Measurements from ENCODE around the gene ROR2.

Gene ROR2

GRCh38 chr9:91726406-91727100 is 223.5 kb downstream of the ROR2 start:
- no peak overlapping the region for H3K4me3 ChIP-seq (ENCODE audit: low read depth, low read length)

GRCh38 chr9:91725651-91726050 is 224.4 kb downstream of the ROR2 start:
- H3K4me3 ChIP-seq (ENCODE audit: low read depth, low read length) = no peak overlapping the region

DNA sequence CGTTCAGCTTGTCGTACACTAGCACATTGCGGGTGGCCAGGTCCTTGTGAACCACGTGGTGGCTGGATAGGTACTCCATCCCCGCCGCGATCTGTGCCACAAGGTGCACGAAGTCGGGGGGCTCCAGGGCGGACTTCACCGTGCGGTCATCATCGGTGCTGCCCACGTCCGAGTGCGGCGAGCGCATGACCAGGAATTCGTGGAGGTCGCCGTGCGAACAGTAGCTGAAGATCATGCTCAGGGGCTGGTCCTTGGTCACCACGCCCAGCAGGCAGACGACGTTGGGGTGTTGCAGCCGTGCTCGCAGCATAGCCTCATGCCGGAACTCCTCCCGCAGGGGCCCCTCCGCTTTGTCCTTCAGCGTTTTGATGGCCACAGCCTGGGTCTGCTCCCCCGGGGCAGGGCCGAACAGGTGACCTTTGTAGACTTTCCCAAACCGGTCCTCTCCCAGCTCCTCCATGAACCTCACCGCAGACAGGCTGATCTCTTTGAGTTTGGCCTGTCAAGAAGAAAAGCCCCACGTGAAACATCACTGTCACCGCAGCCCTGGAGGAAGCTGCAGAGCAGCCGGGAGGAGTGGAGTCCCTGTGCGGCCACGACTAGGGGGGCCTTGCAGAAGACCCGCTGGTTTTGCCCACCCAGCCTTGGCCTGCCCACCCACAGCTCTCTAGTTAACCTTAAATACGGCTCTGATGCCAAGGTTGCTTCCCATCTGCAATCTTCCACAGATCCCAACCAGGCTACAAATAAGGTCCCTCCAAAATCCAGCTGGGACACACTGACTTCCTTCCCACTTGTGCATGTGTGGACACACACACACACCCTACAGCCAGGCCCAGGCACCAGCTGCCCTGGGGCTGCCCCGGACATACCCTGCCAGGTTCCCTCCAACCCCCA is 225.2 kb downstream of the ROR2 start:
- no peak overlapping the region for H3K4me3 ChIP-seq (ENCODE audit: low read depth, low read length)

GRCh38 chr9:91724068-91724440 is 226.0 kb downstream of the ROR2 start:
- no peak overlapping the region for H3K4me3 ChIP-seq (ENCODE audit: low read depth, low read length)

DNA sequence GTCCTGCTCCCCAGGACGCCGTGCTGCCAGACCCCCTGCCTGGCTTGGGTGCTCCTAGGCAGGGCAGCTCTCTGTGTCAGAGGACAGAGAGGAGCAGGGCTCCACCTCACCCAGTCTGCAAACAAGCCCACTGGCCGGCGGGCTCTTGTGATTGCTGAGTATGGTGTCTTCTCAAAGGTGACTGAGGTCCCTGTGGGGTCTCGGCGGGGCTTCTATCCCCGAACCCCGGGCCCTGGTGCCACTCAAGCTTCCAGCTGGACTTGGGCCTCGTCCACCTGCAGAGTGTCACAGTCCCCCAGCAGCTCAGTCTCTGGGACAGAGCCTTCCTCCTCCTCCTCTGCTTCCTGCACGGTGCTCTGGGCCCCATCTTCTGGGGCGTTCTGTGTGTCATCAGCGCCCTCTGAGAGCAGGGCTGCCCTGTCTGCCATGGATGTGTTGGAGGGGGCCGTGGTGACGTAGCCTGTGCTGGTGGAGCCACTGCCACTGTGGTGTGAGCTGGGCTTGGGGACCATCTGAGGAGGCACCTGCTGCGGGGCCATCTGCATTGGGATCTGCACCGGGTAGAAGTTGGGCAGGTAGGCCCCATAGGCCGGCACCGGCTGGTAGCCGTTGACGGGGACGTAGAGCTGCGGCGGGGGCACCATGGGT is 226.5 kb downstream of the ROR2 start:
- H3K4me3 ChIP-seq (ENCODE audit: low read depth, low read length) = no peak overlapping the region

GRCh38 chr9:91720751-91721705 is 229.0 kb downstream of the ROR2 start:
- H3K4me3 ChIP-seq (ENCODE audit: low read depth, low read length) = no peak overlapping the region

DNA sequence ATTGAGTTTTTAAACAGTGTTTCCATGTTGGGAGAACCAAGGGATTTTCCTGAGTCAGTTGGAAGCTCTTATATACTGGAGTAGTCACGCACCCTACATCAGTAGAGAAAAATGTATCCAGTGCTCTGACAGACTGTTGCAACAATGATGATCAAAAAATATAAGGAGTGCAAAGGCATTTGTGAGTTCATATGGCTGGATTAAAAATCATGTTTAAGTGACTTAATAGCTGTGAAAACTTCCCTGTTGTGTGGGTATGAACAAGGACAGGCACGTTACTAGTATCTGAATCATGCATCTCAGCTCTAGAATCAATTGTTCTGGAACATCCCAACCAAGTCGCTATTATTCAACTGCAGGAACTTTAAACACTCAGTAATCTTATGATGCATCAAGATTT is 229.7 kb downstream of the ROR2 start:
- H3K4me3 ChIP-seq (ENCODE audit: low read depth, low read length) = no peak overlapping the region

- H3K4me3 ChIP-seq (ENCODE audit: low read depth, low read length) = no peak overlapping the region
These were observed 232.0 kb downstream of the ROR2 start for GRCh38 chr9:91718071-91718470.

DNA sequence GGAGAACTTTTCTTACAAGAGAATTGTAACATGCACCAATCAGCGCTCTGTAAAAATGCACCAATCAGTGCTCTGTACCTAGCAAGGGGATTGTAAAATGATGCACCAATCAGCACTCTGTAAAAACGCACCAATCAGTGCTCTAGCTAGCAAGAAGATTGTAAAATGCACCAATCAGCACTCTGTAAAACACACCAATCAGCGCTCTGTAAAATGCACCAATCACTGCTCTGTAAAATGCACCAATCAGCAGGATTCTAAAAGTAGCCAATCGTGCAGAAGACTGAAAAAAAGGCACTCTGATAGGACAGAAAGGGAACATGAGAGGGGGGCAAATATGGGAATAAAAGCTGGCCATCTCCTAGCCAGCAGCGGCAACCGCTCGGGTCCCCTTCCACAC is 233.2 kb downstream of the ROR2 start:
- no peak overlapping the region for H3K4me3 ChIP-seq (ENCODE audit: low read depth, low read length)

- H3K4me3 ChIP-seq (ENCODE audit: low read depth, low read length) = no peak overlapping the region
These were observed 233.8 kb downstream of the ROR2 start for GRCh38 chr9:91716239-91716638.

GRCh38 chr9:91714874-91715615 is 235.0 kb downstream of the ROR2 start:
- H3K4me3 ChIP-seq (ENCODE audit: low read depth, low read length) = no peak overlapping the region

DNA sequence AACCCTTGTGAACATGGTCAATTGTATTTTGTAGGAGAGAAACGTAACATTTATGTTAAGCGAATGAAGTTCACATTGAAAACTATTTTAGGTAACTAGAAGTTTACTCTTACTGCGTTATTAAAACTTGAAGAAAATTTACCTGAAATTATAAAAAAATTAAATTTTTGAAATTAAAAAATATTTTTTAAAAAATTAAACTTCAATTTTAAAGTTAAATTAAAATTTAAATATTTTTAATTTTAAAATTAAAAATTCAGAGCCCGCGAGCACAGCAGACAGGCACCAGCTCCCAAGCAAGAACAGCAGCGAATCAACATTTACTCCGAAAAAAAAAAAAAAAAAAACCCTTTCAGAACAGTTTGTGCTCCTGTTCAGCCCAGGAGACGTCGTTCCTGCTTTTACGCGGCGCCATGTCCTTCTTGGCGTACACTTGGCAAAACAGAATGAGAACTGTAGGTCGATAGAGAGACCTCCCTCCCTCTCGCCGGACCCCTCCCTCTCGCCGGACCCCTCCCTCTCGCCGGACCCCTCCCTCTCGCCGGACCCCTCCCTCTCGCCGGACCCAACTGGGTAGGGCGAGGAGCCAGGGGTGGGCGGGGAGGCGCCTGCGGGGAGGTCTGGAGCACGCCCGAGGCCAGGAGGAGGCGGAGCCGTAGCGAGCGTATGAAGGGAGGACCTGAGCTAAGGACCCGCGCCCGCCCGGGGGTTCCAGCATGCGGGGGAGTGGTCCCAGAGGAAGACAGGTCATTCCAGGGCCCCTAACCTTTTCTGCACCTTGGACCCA is 235.8 kb downstream of the ROR2 start:
- peak overlapping the region; percentile 10 for H3K4me3 ChIP-seq (ENCODE audit: low read depth, low read length)

- H3K4me3 ChIP-seq (ENCODE audit: low read depth, low read length) = no peak overlapping the region
These were observed 237.2 kb downstream of the ROR2 start for GRCh38 chr9:91712811-91713210.

DNA sequence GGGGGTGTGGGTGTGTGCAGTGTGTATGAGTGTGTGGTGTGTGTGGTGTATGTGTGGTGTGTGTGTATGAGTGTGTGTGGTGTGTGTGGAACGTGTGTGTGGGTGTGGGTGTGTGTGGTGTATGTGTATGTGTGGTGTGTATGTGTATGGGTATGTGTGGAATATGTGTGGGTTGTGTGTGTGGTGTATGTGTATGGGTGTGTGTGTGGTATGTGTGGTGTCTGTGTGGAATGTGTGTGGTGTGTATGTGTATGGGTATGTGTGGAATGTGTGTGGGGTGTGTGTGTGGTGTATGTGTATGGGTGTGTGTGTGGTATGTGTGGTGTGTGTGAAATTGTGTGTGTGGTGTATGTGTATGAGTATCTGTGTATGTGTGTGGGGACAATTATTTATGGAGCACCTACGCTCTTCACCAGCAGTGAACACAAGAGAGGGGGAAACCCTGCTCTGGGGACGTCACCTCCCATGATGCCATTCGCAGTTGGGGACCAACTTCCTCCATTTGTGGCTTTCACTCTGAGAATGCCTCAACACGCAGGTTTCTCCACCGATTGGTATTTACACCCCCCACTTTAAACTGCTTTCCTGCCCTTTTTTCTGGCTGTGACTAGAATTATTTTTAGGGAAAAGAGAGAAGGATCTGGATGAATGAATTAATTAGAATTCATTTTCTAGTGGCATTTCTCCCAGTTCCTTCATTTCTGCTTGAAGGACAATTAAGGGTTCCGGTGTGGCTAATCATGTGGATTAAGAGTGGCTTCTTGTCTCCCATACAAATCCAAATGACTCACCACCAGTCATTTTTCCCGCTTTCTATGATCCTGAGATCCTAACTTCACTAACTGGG is 238.1 kb downstream of the ROR2 start:
- no peak overlapping the region for H3K4me3 ChIP-seq (ENCODE audit: low read depth, low read length)

DNA sequence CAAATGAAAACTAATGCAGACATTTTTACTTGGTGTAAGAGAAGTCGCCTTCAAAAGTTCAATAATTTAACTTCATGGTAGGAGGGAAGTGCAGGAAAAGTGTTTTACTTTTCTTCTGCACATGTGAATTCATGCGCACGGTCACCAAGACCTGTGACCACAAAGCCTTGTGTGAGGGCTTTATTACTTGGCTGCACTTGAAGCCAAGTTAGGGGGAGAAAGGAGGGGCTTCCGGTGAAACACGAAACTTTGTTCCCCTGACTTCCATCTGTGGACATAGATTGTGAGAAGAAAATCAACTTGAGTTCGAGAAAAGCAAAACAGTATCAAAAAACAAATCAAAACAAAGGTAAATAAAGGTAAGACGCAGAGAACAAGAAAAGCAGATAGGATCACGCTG is 239.9 kb downstream of the ROR2 start:
- H3K4me3 ChIP-seq (ENCODE audit: low read depth, low read length) = no peak overlapping the region

DNA sequence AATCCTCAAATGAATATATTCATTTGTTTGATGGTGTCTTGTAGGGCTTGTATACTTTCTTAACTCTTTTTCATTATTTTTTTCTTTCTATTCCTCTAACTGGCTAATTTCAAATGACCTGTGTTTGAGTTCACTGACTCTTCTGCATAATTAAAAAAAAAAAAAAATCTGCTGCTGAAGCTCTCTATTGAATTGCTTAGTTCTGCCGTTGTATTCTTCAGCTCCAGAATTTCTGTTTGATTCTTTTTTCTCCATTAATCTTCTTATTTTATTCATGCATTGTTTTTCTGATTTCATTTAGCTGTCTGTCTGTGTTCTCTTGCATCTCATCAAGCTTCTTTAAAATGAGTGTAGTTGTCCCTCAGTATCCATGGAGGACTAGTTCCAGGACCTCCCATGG is 244.6 kb downstream of the ROR2 start:
- H3K4me3 ChIP-seq (ENCODE audit: low read depth, low read length) = no peak overlapping the region

DNA sequence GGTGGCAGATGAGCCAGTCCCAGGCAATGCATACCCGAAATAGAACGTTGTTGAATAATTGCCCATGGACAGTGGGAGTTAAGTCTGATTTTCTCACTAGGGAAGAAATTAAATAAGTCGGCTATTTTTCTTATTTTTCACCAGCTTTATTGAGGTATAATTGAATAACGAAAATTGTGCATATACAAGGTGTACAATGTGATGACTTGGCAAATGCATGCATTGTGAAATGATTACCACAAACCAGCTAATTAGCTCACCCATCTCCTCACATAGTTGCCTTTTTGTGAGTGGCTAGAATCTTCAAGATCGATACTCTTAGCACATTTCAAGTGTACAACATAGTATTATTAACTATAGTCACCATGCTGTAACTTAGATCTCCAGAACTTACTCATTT is 249.6 kb downstream of the ROR2 start:
- H3K4me3 ChIP-seq (ENCODE audit: low read depth, low read length) = no peak overlapping the region

GRCh38 chr9:91698266-91698665 is 251.8 kb downstream of the ROR2 start:
- H3K4me3 ChIP-seq (ENCODE audit: low read depth, low read length) = no peak overlapping the region
